GM13977 (cell line): Measurements from ENCODE around the gene ZSWIM6.

Source experiments
- DNase-seq: peaks from one replicate; pipeline ENCODE4 v3.0.0; 2012; ENCODE audit warnings: low spot score
- CTCF ChIP-seq: IDR thresholded peaks from 2 replicates; pipeline ENCODE4 v1.5.1; 2012; ENCODE audit warnings: mild to moderate bottlenecking, control low read depth; ENCODE audit not compliant: insufficient read depth; ENCODE audit errors: extremely low read depth, missing control alignments
- in situ Hi-C: fragments of 300-500 bp; cut with MboI; formaldehyde crosslinking; loops from one replicate; pipeline ENCODE4 v1.12.0; 2022; ENCODE audit warnings: low sequenced_read_pairs, low pct_unique_long_range_greater_than_20kb, mixed read lengths, inconsistent platforms; ENCODE audit not compliant: unreplicated experiment

ZSWIM6 gene

GRCh38 chr5:61474746-61475145, 142.7 kb downstream of the ZSWIM6 start:
- in situ Hi-C loops: no loop called here
- DNase-seq: no peak
- TF ChIP-seq CTCF: no peak

DNA sequence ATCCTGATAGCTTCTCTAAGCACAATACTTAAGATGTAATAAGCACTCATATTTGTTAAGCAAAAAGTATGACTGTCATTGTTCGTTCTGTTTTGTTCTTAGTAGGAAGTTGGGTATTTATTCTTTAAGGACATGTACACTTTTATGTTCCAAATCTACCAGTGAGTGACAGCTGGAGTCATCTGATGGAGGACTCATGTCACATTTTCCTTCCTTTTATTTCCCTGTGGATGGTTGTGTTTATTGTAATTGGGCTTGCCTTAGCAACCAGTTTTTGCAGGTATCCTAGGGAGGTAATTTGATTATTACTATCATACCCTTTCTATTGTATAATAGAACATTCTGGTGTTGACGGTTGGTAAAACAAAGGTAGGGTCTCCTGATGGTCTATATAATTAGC, 145.7 kb downstream of the ZSWIM6 start:
- TF ChIP-seq CTCF: no peak
- no peak for DNase-seq
- in situ Hi-C loops: no loop called here

DNA sequence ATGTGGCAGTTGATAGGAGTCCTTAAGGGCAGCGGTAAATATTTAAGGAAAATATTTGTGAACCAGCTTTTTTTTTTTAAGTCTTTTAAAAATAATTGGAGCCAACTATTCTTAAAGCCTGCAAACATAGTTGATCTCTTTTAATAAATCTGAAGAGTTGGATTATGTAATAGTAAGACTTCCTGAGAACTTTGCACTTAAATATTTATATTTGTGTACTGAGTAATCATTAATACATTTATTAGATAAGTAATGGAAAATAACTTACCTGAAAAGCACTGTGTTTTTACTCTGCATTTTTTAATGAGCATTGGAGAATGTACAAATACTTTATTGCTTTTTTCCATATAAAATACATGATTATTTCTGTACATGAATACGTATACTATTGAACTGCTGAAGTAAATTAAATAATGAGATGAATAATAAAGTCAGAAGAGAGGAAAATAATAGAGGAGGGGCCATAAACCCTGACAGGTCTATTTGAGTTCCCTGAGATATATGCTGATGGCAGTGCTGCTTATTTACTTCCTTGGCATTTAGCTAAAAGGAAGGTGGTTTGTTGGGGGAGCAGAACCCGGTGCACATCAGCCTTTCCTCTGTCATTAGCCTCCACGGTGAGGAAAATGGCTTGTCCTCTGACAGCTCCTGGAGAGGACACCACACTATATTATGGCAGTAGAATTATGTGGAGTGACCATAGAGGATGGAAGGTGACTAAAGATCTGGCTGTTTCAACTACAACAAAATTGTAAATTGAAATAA, 148.0 kb downstream of the ZSWIM6 start:
- in situ Hi-C loops: no loop called here
- TF ChIP-seq CTCF: no peak
- DNase-seq: no peak

- no peak for DNase-seq
- in situ Hi-C loops: no loop called here
- no peak for TF ChIP-seq CTCF
Observed at GRCh38 chr5:61482980-61483379, 150.9 kb downstream of the ZSWIM6 start.

GRCh38 chr5:61486476-61486875, 154.4 kb downstream of the ZSWIM6 start:
- in situ Hi-C loops: no loop called here
- no peak for TF ChIP-seq CTCF
- DNase-seq: no peak

DNA sequence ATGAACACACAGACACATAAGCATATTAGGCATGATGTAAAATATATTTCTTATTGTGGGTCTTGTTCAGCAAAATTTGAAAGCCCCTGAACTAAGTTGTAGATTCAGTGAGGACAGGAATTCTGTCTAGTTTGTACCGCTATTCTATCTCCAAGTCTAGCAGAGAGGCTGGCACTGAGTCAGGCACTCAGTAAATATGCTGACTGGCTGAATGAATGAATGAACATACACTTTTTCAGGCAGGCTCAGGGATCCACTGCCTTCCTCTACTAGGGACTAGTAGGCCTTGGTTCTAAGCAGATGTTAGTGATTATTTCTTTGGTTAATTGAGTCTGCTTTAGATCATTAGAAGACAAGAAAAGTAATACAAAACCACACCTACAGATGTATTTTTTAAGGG, 157.5 kb downstream of the ZSWIM6 start:
- in situ Hi-C loops: no loop called here
- DNase-seq: no peak
- no peak for TF ChIP-seq CTCF

DNA sequence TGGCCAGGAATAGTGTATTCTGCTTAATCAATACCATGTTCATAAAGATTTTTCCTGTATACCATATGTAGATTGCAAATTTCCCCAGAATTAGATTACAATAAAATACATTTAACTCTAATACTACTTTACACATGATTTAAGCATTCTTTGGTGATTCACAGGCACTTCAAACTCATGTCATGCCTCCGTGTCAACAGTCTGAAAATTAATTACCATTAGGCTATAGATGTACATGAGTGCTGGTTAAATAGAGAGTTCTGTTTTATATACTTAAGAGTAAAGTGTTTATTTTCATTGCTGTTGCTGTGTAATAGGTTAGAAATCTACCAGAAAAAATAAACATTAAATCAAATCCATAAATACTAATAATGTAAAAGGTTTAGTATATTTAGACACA, 159.8 kb downstream of the ZSWIM6 start:
- no peak for TF ChIP-seq CTCF
- DNase-seq: no peak
- in situ Hi-C loops: no loop called here
